Right lobe of liver (tissue), 6 donors: ENCODE data around the gene ATG5. TPM values are rescaled to one million over a fixed set of nuclear protein-coding genes. Genes with fewer than 3 reads are reported as not detected.
"Not testable (repeated sequence)": the region's sequence is repeated elsewhere in the genome, so short reads cannot be mapped to it uniquely, and the experiment has no call there.

Experiments used
- ATAC-seq, 4 donors: fragments of 200-7000 bp; cut with Tn5 transposase; one replicate each; pipeline ENCODE4 v1.9.1; 2020; ENCODE audit warnings: mild to moderate bottlenecking in 4 of 4, moderate library complexity in 4 of 4
- DNase-seq, 3 donors: peaks; one replicate each; pipeline ENCODE4 v3.0.0-alpha.2; 2020
- H3K27ac ChIP-seq, 3 donors: fragments of 200-600 bp; one replicate each; pipeline ENCODE4 v1.8.0; 2022
- H3K27me3 ChIP-seq, 2 donors: fragments of 200-600 bp; one replicate each; pipeline ENCODE4 v1.8.0; 2022
- H3K36me3 ChIP-seq, 4 donors: fragments of 200-600 bp; sonication (generic) in 1 of 4; one replicate each; pipeline versions ENCODE4 v1.5.1 to v1.8.0; 2017 to 2022; ENCODE audit warnings: control low read depth in 1 of 4
- H3K4me1 ChIP-seq, 4 donors: fragments of 200-600 bp; sonication (generic) in 1 of 4; one replicate each; pipeline versions ENCODE4 v1.5.1 to v1.8.0; 2017 to 2022; ENCODE audit warnings: control low read depth in 1 of 4
- H3K4me3 ChIP-seq, 3 donors: fragments of 200-600 bp; one replicate each; pipeline ENCODE4 v1.8.0; 2022
- H3K9me3 ChIP-seq, 4 donors: fragments of 200-600 bp; sonication (generic) in 1 of 4; one replicate each; pipeline versions ENCODE4 v1.5.1 to v1.8.0; 2017 to 2022; ENCODE audit warnings: control low read depth in 1 of 4
- CTCF ChIP-seq, 4 donors: fragments of 200-600 bp in 3 of 4; fragments of 450-650 bp in 1 of 4; IDR thresholded peaks; one replicate each; pipeline versions ENCODE4 v1.5.1 to v1.8.0; 2016 to 2022; ENCODE audit warnings: antibody characterized with exemption in 4 of 4, mild to moderate bottlenecking in 2 of 4
- POLR2A ChIP-seq: fragments of 450-650 bp; IDR thresholded peaks from one replicate; pipeline ENCODE4 v1.6.1; 2017; ENCODE audit warnings: antibody characterized with exemption, mild to moderate bottlenecking
- WGBS: methylation state at CpG from one replicate; pipeline ENCODE4 v1.1.6; 2018; ENCODE audit warnings: low coverage, low lambda C conversion rate; ENCODE audit not compliant: insufficient coverage; ENCODE audit errors: missing lambda C conversion rate; 5-methylcytosine and 5-hydroxymethylcytosine counted together
- intact Hi-C, 2 donors: fragments of 100-400 bp; cut with DNase I; formaldehyde crosslinking; loops; one replicate each; pipeline versions ENCODE4 v1.11.2 to v1.14.1; 2022
- total RNA-seq, 6 experiments: library from RNA; depleted of rRNA in 2 of 6; stranded (reverse); fragments of >200 nt in 2 of 6; fragmentation: NEBNext Ultra II Directional in 3 of 6; extraction: Animal tissue kit (Norgen Biotek cat#: 25700) in 3 of 6; gene quantifications; one replicate each; pipeline versions ENCODE4 v1.1.0 to v1.2.4, GENCODE V29; 2016 to 2023
- donor health status: DM: no; HTN: yes; CAD: no.
- donor health status: DM: no; HTN: no; CAD: no.
- donor health status: DM: no; HTN: no; CAD: no.
- donor health status: DM: no; HTN: yes; CAD: no.
- donor health status: DM: no; HTN: yes; CAD: no.

Gene ATG5
- total RNA-seq, 6 experiments from 2014 or later: 12.8 to 27.8 (median 16.3) TPM

- Histone ChIP-seq H3K9me3 (no peaks in the 10 kb centered on the region), H3K36me3 (no peaks in the 10 kb centered on the region), H3K27ac (no peak overlapping the region), H3K4me1 (peaks cover 0 to 23% (median 3%) of the 10 kb centered on the region in 4 donors), H3K27me3 (no peaks in the 10 kb centered on the region), H3K4me3 (no peak overlapping the region)
- intact Hi-C loops: no loop called here
- TF ChIP-seq CTCF (IDR thresholded peaks at IDR 0.05): no peak
- no peak for TF ChIP-seq POLR2A
- ATAC-seq (no peak), DNase-seq (no peak)
Observed at GRCh38 chr6:106254636-106255035, 70.9 kb downstream of the ATG5 start.

DNA sequence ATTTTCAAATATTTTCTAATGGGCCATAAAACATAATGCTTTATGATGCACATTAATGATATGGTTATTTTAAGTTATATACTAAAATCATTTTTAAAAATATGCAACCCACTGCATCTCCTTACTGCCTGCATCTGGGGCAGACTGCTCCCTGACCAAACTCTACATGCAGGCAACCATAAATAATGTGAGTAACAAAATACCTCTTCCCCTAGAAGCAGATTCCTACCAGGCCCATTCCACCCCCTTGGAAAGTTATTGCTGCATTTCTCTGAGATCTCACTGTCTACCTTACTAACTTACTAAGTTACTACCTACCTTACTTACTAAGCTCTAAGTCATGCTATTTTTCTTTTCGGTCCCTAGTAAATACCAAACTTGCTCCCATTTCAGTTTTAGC lies 71.8 kb downstream of the ATG5 start:
- TF ChIP-seq POLR2A: no peak
- no peak for TF ChIP-seq CTCF (IDR thresholded peaks at IDR 0.05)
- DNase-seq (no peak), ATAC-seq (no peak)
- Histone ChIP-seq H3K36me3 (no peaks in the 10 kb centered on the region), H3K9me3 (no peaks in the 10 kb centered on the region), H3K4me1 (peaks cover 0 to 23% (median 3%) of the 10 kb centered on the region in 4 donors), H3K27ac (no peak overlapping the region), H3K4me3 (no peak overlapping the region), H3K27me3 (no peaks in the 10 kb centered on the region)
- intact Hi-C loops: no loop called here
- WGBS: 94% methylated on average over 1 of the region's 1 CpG

DNA sequence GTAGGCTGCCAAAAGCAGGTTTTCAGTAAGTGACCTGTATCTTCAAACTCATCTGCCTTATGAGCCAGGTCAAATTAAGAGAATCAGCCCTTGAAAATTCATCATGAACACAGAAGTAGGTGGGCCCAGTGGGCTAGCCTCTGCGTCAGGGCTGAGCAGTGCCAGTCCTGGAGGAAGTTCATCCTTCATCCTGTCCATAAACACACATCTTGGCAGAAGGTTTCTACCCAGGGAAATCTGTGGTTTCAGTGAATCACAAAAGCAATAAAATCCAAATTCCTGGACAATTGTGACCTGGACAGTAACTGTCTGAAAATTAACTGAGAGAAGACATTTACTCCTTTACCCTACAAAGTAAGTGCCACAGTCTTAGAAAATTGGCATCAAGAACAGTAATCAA lies 72.4 kb downstream of the ATG5 start:
- intact Hi-C loops: no loop called here

GRCh38 chr6:106252687-106253086 lies 72.9 kb downstream of the ATG5 start:
- Histone ChIP-seq H3K9me3 (no peaks in the 10 kb centered on the region), H3K27me3 (no peaks in the 10 kb centered on the region), H3K36me3 (no peaks in the 10 kb centered on the region), H3K4me1 (peaks cover 0 to 23% (median 3%) of the 10 kb centered on the region in 4 donors), H3K27ac (no peak overlapping the region), H3K4me3 (no peak overlapping the region)
- intact Hi-C loops: no loop called here
- TF ChIP-seq CTCF (IDR thresholded peaks at IDR 0.05) (no peak), POLR2A (no peak)
- WGBS: 82% methylated on average over 2 of the region's 2 CpGs
- DNase-seq (no peak), ATAC-seq (no peak)

More for the DNA sequence above, 72.4 kb downstream of the ATG5 start:
- Histone ChIP-seq H3K36me3 (no peaks in the 10 kb centered on the region), H3K9me3 (no peaks in the 10 kb centered on the region), H3K4me1 (peaks cover 0 to 23% (median 3%) of the 10 kb centered on the region in 4 donors), H3K27me3 (no peaks in the 10 kb centered on the region), H3K27ac (no peak overlapping the region), H3K4me3 (no peak overlapping the region)
- no peak for TF ChIP-seq CTCF (IDR thresholded peaks at IDR 0.05)
- no peak for TF ChIP-seq POLR2A
- ATAC-seq: no peak
- WGBS: no CpG with 5 or more reads among the region's 1 CpG
- no peak for DNase-seq

GRCh38 chr6:106251531-106252255 lies 73.9 kb downstream of the ATG5 start:
- H3K36me3 ChIP-seq, intact Hi-C loops, H3K27ac ChIP-seq, DNase-seq, H3K27me3 ChIP-seq, H3K4me3 ChIP-seq, H3K9me3 ChIP-seq: not testable (repeated sequence)
- H3K4me1 ChIP-seq: peaks cover 0 to 23% (median 2%) of the 10 kb centered on the region in 4 donors
- ATAC-seq: peak in 3 of 4 donors; percentile 29 to 67 (median 36)
- WGBS: 71% methylated on average over 6 of the region's 8 CpGs
